Measurements from ENCODE around the gene GRAMD2B. TPM values are rescaled to one million over a fixed set of nuclear protein-coding genes. Genes with fewer than 3 reads are reported as not detected.

The GRAMD2B gene
- total and polyA plus RNA-seq, 2 of the 13 experiments (the other 11 are each of a cell fraction or from before 2014, with no cell fraction given) = 8.1 to 10.6 TPM

- intact Hi-C loops (cut with micrococcal nuclease; ENCODE audit: unreplicated experiment) = no loop called here
These were observed 59.4 kb downstream of the GRAMD2B start for GRCh38 chr5:126482591-126482990.

More at GRCh38 chr5:126482591-126482990, 59.4 kb downstream of the GRAMD2B start:
- no peaks in the 10 kb centered on the region for H3K9me3 ChIP-seq (ENCODE audit: low read length)
- WGBS (ENCODE audit: low lambda C conversion rate) = 77% methylated on average over 1 of the region's 1 CpG
- in situ Hi-C loops (cut with HindIII; ENCODE audit: extremely low pct_ligation_motif_present, low pct_unique_long_range_greater_than_20kb) = no loop called here
- no TSS peak for BruUV-seq (replicated peaks)
- no peaks in the 10 kb centered on the region for H4K20me1 ChIP-seq (ENCODE audit: insufficient read depth, low read length)
- ChIA-PET CTCF (ENCODE audit: low intra/inter-chr PET ratio, low total read pairs) (no interaction called here), POLR2A (interaction anchor here (3.2 kb wide), 1 partner anchor 10 kb away, joined by 13 read pairs; no protein-coding TSS in a partner anchor)
- DNase-seq (ENCODE audit: low spot score) = no peak
- no peak for ATAC-seq
- H3K27me3 ChIP-seq (ENCODE audit: control insufficient read depth in 1 of 2, insufficient read depth in 2 of 2, low read length in 2 of 2) = no peaks in the 10 kb centered on the region
- TF ChIP-seq IKZF5 (CRISPR knock-in tag; IDR thresholded peaks at IDR 0.05) = no peak
- TF ChIP-seq NR2F1 (CRISPR knock-in tag; IDR thresholded peaks at IDR 0.05) = no peak
- no peak for TF ChIP-seq ZNF44 (CRISPR knock-in tag; IDR thresholded peaks at IDR 0.05)
- no peak for TF ChIP-seq ZNF460 (CRISPR knock-in tag; IDR thresholded peaks at IDR 0.05; ENCODE audit: borderline replicate concordance)
- TF ChIP-seq GTF2F1 (IDR thresholded peaks at IDR 0.05; ENCODE audit: low read length) = no peak
- TF ChIP-seq STAT5B (CRISPR knock-in tag; IDR thresholded peaks at IDR 0.05) = no peak
- no peak for TF ChIP-seq ZNF33B (CRISPR knock-in tag; IDR thresholded peaks at IDR 0.05)
- TF ChIP-seq ZNF256 (CRISPR knock-in tag; conservative IDR thresholded peaks at IDR 0.05) = no peak
- TF ChIP-seq GLMP (CRISPR knock-in tag; IDR thresholded peaks at IDR 0.05; ENCODE audit: borderline replicate concordance) = no peak
- no peaks in the 10 kb centered on the region for H3K4me1 ChIP-seq (ENCODE audit: insufficient read depth, low read length)
- no peak overlapping the region for H3K9ac ChIP-seq (ENCODE audit: insufficient read depth, low read depth, low read length)
- no peak overlapping the region for H3K4me2 ChIP-seq (ENCODE audit: low read depth, low read length)
- no peak overlapping the region for H2AFZ ChIP-seq (ENCODE audit: low read length)
- H3K4me3 ChIP-seq (replicated peaks in 1 of 3; ENCODE audit: insufficient read depth in 1 of 3, low read depth in 2 of 3, low read length in 3 of 3) = no peak overlapping the region
- no peak overlapping the region for H3K27ac ChIP-seq (ENCODE audit: extremely low read length, insufficient read depth, low read length)
- FAIRE-seq = no peak
- no peaks in the 10 kb centered on the region for H3K79me2 ChIP-seq (ENCODE audit: insufficient read depth, low read length)
- H3K36me3 ChIP-seq (replicated peaks in 1 of 2; ENCODE audit: control insufficient read depth in 1 of 2, insufficient read depth in 2 of 2, low read length in 2 of 2) = peaks cover 2 to 32% of the 10 kb centered on the region in 2 experiments

Measured in HepG2 (cell line).